ENCODE results near the gene TANGO6.
A peak's percentile ranks its signal among the peaks of the same experiment; 100 is the strongest.

Gene TANGO6

GRCh38 chr16:69130461-69130860 lies 287.1 kb downstream of the TANGO6 start:
- intact Hi-C loops (cut with DNase I), result no loop called here
- no peak for DNase-seq

GRCh38 chr16:69131167-69131838 lies 288.0 kb downstream of the TANGO6 start:
- intact Hi-C loops (cut with DNase I), result no loop called here
- no peak for DNase-seq

- intact Hi-C loops (cut with DNase I), result no loop called here
- peak in 7 of 10 donors; percentile 35 to 90 (median 54) for DNase-seq
Measured at GRCh38 chr16:69131839-69132423, 288.6 kb downstream of the TANGO6 start.

- intact Hi-C loops (cut with DNase I), result no loop called here
Measured at GRCh38 chr16:69132424-69133252, 289.3 kb downstream of the TANGO6 start, which contains the start of the genes CHTF8 and UTP4. Gene CHTF8, minus strand, starts transcription at chr16:69132588. Its CDS starts 11,130 bp downstream, at chr16:69121458. Gene UTP4, plus strand, starts transcription at chr16:69132649. Its CDS starts 811 bp downstream, at chr16:69133460.

GRCh38 chr16:69133373-69133954 lies 290.1 kb downstream of the TANGO6 start:
- no peak for DNase-seq
- intact Hi-C loops (cut with DNase I), result no loop called here

More at GRCh38 chr16:69132424-69133252, 289.3 kb downstream of the TANGO6 start, which contains the start of the genes CHTF8 and UTP4:
- peak; percentile 77 to 98 (median 87) for DNase-seq

Measured in posterior cingulate gyrus (tissue), 11 donors.